Prostate gland (tissue), 2 donors: ENCODE results near the gene BANP.

Experiments
- CTCF ChIP-seq, 4 experiments: fragments of 200-600 bp in 2 of 4; fragments of 450-650 bp in 2 of 4; sonication (generic) in 2 of 4; IDR thresholded peaks; 1 replicate in 3 of 4; 2 replicates in 1 of 4; pipeline ENCODE4 v1.5.1; 2016 to 2019; ENCODE audit warnings: antibody characterized with exemption in 4 of 4, mild to moderate bottlenecking in 2 of 4, moderate library complexity in 2 of 4
- POLR2AphosphoS5 ChIP-seq: sonication (generic); formaldehyde crosslinking; IDR thresholded peaks from one replicate; pipeline ENCODE4 v1.6.1; 2017; ENCODE audit warnings: antibody characterized with exemption

GRCh38 chr16:88055356-88055755, 104.1 kb downstream of the BANP start:
- TF ChIP-seq CTCF (IDR thresholded peaks at IDR 0.05) (no peak), POLR2AphosphoS5 (no peak)
